ENCODE data around the gene ARHGDIA. TPM values are rescaled to one million over a fixed set of nuclear protein-coding genes. Genes with fewer than 3 reads are reported as not detected.

ARHGDIA gene
- total and polyA plus RNA-seq, 2 of the 8 experiments (the other 6 are each of a cell fraction or from before 2014, with no cell fraction given) = 62.4 to 217 TPM

DNA sequence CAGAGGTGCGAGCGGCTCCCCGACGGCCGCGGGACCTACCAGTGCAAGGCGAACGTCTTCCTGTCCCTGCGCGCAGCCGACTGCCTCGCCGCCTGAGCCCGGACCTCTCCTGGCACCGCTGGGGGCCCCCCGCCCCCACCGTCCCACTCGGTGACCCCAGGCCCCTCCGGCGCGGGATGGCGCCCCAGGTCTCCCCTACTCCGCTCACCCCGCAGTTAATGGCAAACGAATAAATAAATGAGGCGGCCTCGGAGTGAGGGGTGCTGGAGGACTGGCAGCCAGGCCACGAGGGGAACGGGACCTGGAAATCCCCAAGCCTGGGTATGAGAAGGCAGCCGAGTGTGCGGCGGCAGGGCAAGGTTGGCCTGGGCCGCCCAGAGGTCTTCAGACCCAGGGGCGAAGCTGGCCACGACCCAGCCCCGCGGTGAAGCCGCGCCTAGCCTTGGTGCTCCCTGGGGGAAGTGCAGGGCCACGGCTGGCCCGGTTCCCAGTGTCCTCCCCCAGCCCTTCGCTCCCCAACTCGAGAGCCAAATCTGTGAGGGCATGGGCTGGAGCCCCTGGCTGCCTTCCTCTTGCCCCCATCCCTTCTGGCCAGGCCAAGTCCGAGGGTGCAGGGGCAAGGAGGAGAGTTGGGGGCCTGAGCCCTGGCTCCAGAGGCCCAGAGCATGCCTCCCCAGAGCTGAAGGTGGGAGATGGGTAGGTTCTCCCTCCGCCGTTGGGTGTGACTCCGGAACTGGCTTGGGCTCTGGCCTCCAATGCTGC lies 31.7 kb upstream of the ARHGDIA start:
- Histone ChIP-seq H4K20me1 (replicated peaks in 1 of 2; ENCODE audit: control insufficient read depth in 1 of 2, insufficient read depth in 2 of 2, low read length in 2 of 2) (peaks cover 5 to 13% of the 10 kb centered on the region in 2 experiments), H2BK5ac (ENCODE audit: low read depth, low read length) (no peak overlapping the region), H3K79me2 (ENCODE audit: control insufficient read depth in 1 of 2, insufficient read depth in 2 of 2, low read length in 2 of 2) (no peaks in the 10 kb centered on the region), H3K27ac (ENCODE audit: low read depth, low read length) (no peak overlapping the region), H3K9ac (replicated peaks in 1 of 4; ENCODE audit: extremely low read depth in 1 of 4, low read depth in 3 of 4, low read length in 3 of 4) (no peak overlapping the region), H2AK5ac (ENCODE audit: low read depth, low read length) (no peak overlapping the region), H2BK20ac (ENCODE audit: low read length) (no peak overlapping the region), H2AFZ (ENCODE audit: low read length) (no peak overlapping the region), H3K4me1 (replicated peaks in 1 of 4; ENCODE audit: control insufficient read depth in 3 of 4, insufficient read depth in 4 of 4, low read length in 3 of 4) (peaks cover 0 to 8% (median 2%) of the 10 kb centered on the region in 4 experiments; a peak in 3 of 7 replicates), H3K14ac (ENCODE audit: insufficient read length) (no peak overlapping the region), H3K23me2 (ENCODE audit: low read depth, low read length) (peaks cover 6% of the 10 kb centered on the region; the same call in 1 of the 2 replicates), H4K8ac (ENCODE audit: extremely low read depth, insufficient read depth, low read length) (peak overlapping the region; percentile 64), H3K27me3 (replicated peaks in 1 of 4; ENCODE audit: control insufficient read depth in 3 of 4, extremely low read depth in 1 of 4, insufficient read depth in 3 of 4, low read length in 3 of 4) (peaks cover 0 to 22% (median 14%) of the 10 kb centered on the region in 4 experiments; a peak in 5 of 7 replicates), H3K79me1 (ENCODE audit: low read depth, low read length) (no peaks in the 10 kb centered on the region; the same call in 1 of the 2 replicates), H2BK12ac (ENCODE audit: low read depth, low read length) (no peak overlapping the region), H4K91ac (replicated peaks; ENCODE audit: insufficient read length, low read length) (peak overlapping the region; percentile 17), H3K23ac (ENCODE audit: insufficient read length) (no peak overlapping the region), H2BK15ac (ENCODE audit: low read length) (no peak overlapping the region), H2BK120ac (replicated peaks; ENCODE audit: low read depth, low read length) (no peak overlapping the region), H3K18ac (ENCODE audit: extremely low read depth, low read length) (no peak overlapping the region; the same call in 1 of the 2 replicates), H3K56ac (replicated peaks; ENCODE audit: insufficient read length, low read depth, low read length) (no peak overlapping the region), H3K4me3 (ENCODE audit: extremely low read depth in 1 of 4, insufficient read depth in 2 of 4, low read depth in 3 of 4, low read length in 4 of 4) (peak overlapping the region; percentile 19 to 61 (median 44)), H3K9me3 (ENCODE audit: insufficient read depth in 2 of 2, low read depth in 1 of 2, low read length in 1 of 2) (no peaks in the 10 kb centered on the region), H3K36me3 (ENCODE audit: control insufficient read depth in 2 of 4, insufficient read depth in 4 of 4, low read length in 3 of 4) (peaks cover 2 to 11% (median 7%) of the 10 kb centered on the region in 4 experiments; a peak in 6 of 8 replicates), H3K4ac (replicated peaks; ENCODE audit: insufficient read length, low read depth, low read length) (peak overlapping the region; percentile 78), H3K4me2 (ENCODE audit: insufficient read depth in 1 of 2, low read depth in 2 of 2, low read length in 2 of 2) (peak overlapping the region; percentile 63 to 86), H4K5ac (ENCODE audit: insufficient read length, low read depth, low read length) (peak overlapping the region; percentile 2)
- DNase-seq (ENCODE audit: low read depth in 1 of 2, low spot score in 2 of 2) (no peak), FAIRE-seq (no peak)
- CTCF ChIA-PET (ENCODE audit: partially characterized antibody) = interaction anchor here (2.7 kb wide), 1 partner anchor 33 kb away, joined by 10 read pairs; no protein-coding TSS in a partner anchor
- 38% methylated on average over 30 of the region's 47 CpGs; no CpG with 5 or more reads in 1 of the 2 experiments for WGBS, 2 experiments (ENCODE audit: extremely low coverage in 1 of 2, insufficient coverage in 1 of 2, insufficient read length in 1 of 2, insufficient replicate concordance in 2 of 2, low coverage in 1 of 2, low lambda C conversion rate in 2 of 2, missing lambda C conversion rate in 1 of 2)
- POLR2A ChIA-PET (ENCODE audit: partially characterized antibody) = interaction anchor here (0.8 to 4.0 kb wide), 11 partner anchors 9 to 34 kb away, joined by 3 to 29 read pairs (median 5); partner anchors contain the start of genes ALYREF, ANAPC11, MAFG and PCYT2
- no peak for TF ChIP-seq MAFK (IDR thresholded peaks at IDR 0.05; ENCODE audit: low read depth, low read length)
- no peak for TF ChIP-seq RXRA (IDR thresholded peaks at IDR 0.05; ENCODE audit: insufficient read depth, low read depth, low read length)
- TF ChIP-seq CEBPB (IDR thresholded peaks at IDR 0.05; ENCODE audit: low read depth, low read length) = no peak
- TF ChIP-seq PHF8 (conservative IDR thresholded peaks at IDR 0.05; ENCODE audit: low read depth, low read length) = no peak
- TF ChIP-seq TBP (IDR thresholded peaks at IDR 0.05; ENCODE audit: low read depth, low read length) = no peak
- TF ChIP-seq EZH2 (IDR thresholded peaks at IDR 0.05; ENCODE audit: low read depth, low read length, severe bottlenecking) = peak; percentile 18
- TF ChIP-seq, protein P1, sequence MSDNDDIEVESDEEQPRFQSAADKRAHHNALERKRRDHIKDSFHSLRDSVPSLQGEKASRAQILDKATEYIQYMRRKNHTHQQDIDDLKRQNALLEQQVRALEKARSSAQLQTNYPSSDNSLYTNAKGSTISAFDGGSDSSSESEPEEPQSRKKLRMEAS (IDR thresholded peaks at IDR 0.05) = peak; percentile 15; the same call in 1 of the 2 replicates
- no peak for TF ChIP-seq SIRT6 (IDR thresholded peaks at IDR 0.05; ENCODE audit: low read length)
- peak; percentile 70; the same call in 1 of the 2 replicates for TF ChIP-seq GABPA (IDR thresholded peaks at IDR 0.05; ENCODE audit: borderline replicate concordance, insufficient read depth, low read length)
- no peak for TF ChIP-seq SUZ12 (IDR thresholded peaks at IDR 0.05; ENCODE audit: low read length)
- TF ChIP-seq CBX5 (IDR thresholded peaks at IDR 0.05; ENCODE audit: low read depth, low read length) = no peak
- no peak for TF ChIP-seq TAF1 (IDR thresholded peaks at IDR 0.05; ENCODE audit: low read depth, low read length)
